HG02840 (cell line): ENCODE measurements around the gene APMAP.

Source experiments
- ATAC-seq: cut with Tn5 transposase; IDR thresholded peaks from one replicate; pipeline ENCODE4 v1.9.1; 2021; ENCODE audit warnings: mild to moderate bottlenecking, moderate library complexity, moderate number of reproducible peaks; ENCODE audit not compliant: unreplicated experiment, low FRiP score

Gene APMAP

DNA sequence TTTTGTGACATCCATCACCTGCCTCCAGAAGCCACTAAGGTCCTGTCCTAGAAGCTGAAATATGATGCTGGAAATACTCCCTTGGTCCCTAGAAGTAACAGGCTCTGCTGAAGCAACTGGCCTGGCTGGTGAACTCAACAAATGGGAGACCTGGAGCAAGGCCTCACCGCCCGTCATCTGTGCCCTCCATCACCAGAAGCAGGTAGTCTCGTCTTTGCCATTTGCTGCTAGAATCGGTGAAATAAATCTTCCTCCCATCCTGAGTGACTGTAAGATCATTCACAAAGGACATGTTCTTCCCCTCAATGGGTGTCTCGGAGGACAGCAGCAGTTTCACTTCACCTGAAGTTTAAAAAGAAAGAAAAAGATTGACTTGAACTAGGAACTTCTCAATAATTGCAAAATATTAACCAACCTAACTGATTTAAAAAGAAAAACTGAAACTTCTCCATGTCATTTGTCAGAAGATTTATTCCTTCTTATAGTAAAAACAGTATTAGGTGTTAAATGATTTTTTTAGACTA lies 22.5 kb downstream of the APMAP start:
- no peak for ATAC-seq

DNA sequence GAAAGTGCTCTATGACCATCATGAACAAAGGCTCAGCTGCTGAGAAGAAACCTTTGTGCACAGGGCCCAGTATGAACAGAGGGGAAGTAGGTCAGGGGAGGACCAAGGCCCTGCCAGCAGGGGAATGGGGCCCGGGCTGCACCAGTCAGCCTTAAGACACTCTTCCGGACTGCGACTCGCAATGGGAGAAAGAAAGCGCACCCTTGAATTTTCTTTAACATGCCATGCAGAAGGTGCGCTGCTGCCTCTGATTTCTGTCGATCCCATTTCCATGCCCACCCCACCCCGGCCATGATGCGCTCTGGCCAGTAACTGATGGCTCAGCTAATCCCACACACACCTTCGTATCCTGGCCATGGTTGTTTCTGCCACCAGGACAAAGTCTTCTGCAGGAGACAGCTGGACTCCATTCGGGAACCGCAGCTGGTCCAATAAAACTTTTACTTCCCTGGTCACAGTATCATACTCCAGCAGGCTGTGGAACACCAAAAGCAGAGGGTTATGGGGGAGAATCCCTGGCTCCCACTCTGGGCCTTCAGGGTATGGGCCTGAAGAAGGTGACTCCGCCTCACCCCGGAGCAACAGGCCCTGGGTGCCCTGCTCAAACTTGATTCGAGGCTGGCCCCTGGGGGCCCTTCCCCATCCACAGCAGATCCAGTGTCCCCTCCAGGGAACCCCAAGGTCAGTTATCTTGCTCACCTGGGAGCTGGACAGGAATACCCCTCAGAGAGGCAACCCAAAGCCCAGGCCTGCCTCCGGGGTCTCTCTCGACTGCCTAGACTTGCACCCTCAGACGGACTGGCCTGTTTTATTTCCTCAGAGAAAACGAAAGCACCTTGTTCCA lies 23.1 kb downstream of the APMAP start:
- no peak for ATAC-seq

DNA sequence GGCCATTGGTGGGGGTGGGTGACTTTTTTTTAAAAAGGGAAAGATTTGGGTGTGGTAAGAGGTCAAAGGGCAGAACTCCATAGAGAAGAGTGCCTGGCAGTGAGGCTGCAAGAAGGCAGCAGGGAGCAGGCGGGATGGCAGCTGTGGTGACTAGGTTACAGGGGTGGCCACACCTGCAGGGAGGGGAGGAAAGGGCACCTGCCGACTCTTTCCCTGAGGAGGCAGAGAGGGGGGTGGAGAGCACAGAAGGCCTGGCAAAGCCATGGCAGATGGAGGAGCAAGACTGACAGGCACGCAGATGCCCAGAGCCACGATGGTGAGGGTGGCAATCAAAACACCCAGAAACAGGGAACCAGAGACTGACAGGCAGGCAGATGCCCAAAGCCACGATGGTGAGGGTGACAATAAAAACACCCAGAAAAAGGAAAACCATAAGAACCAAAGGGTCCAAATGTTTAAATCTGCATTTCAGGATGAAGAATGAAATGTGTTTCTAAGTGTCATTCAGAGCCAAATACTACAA lies 24.2 kb downstream of the APMAP start:
- no peak for ATAC-seq

DNA sequence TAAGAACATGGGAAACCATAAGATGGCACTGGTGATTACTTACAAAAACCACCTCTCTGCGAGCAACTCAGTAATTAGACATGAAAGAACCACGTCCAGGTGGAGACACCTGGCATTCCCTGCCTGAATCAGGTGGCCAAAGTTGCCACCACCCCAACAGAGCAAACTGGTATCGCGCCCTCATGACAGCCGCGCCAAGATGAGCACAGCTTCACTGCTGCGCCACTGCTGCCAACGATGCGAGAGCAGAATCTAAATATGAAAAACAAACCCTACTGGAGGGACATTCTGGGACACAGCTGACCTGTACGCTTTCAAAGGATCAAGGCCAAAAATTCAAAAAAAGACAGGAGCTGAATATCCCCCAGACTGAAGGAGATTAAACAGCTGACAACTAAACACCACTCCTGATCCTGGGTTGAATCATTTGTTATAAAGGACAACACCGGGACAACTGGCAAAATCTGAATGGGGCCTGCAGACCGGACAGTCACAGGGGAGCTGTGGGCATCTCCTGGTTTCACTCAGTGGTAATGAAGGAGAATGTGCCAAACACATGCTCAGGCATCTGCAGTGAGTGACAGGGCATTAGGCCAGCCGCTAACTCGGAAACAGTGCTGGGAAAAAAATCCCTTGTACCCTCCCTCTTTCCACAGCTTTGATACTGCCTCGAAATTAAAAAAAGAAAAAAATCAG lies 26.1 kb downstream of the APMAP start:
- no peak for ATAC-seq

DNA sequence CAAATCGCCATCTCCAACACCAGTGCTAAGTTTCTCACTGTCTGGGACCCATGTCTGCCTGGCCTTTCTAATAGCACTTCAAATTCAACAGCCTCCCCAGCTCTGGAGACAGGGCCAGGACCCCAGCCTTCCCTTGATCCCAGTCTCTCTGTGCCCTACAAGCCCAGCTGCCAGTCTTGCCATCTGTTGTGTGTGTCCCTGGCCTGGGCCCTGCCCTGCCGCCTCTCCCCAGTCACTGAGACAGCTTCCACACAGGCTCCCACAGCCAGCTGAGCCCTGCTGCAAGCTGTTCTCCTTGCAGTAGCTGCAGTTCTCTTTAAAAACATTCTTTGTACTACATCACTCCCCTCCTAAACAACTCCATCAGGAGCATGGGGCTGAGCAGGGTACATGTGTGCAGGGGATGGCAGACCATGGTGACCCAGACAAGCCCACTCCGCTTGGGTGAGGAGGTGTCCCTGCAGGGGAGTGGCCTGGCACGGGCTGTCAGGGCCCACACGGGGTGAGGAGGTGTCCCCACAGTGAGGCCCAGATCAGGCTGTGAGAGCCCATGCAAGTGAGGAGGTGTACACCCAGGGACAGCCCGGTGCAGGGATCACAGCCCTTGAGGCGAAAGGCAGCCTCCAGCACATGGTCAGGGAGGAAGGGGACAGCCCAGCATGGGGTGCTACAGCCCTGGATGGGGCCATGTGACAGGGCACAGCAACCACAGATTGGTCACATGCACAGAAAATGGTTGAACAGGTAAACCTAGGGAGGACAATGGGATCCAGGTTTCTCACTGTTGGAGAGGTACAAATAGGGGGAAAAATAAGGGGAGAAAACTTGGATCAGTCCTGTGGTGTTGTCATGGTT lies 27.3 kb downstream of the APMAP start:
- no peak for ATAC-seq

DNA sequence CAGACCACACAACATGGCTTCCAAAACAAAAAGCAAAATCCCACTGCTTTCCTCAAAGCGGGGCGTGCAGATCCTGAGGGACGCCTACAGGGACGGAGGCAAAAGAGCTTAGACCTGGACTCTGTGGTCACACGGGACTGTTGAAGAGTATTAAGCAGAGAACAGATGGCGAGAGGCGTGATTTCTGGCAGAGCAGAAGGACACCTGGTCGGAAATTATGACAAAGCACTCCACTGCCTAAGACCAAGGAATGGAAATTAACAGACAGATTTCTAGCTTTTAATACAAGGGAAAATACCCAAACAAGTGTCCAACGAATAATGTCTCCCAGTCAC lies 28.1 kb downstream of the APMAP start:
- no peak for ATAC-seq

DNA sequence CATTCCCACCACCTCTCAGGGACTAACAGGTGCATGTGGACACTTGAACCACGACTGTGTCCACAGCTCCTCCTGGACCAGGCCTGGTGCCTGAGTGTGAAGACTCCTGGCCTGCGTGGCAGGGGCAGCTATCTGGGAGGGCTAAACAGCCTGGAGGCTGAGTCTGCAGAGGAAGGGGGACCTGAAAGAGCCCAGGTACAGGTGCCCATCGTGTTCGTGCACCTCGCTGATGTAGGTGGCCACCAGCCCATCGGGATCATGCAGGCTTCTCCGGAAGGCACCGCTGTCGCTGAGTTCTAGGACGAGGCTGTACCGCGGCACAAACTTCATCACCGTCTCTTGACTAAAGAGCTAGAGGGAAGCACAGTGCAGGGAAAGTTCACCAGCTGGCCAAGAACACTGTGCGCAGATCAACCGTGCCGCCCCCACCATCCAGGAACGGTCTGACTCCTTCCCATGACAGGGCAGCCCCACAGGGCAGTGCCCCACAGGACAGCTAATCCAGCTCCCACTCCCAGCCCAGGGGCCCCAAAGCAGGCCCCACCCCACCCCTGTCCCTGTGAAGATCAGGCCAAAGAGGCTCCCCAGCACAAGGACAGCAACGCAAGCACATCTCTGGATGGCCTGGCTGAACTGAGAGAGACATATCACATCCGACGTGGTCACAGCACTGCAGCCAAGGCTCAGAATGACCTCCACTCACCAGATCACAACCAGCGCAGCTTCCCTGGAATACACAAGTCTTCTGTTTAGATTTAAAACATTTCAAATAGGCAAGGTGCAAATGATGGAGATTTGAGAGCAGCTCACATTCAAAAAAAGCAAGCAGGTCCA lies 28.7 kb downstream of the APMAP start:
- no peak for ATAC-seq

DNA sequence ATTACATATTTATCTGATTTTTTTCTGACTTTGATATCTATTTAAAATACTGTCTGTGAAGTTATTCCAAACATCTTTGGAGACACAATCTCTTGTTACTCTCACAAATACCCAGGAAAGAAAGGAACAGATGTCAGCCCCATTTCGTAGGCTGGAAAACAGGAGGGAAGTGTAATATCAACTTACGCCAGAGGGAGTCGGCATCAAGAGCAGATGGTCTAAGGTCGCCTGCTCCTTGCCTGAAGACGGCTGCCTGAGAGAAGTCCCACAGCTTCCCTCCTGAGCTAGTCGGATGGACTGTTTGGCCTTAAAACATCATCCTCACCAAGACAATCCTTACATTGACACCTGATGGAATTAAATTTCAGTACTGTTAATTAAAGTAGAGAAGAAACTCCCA lies 30.0 kb downstream of the APMAP start:
- ATAC-seq, result no peak

DNA sequence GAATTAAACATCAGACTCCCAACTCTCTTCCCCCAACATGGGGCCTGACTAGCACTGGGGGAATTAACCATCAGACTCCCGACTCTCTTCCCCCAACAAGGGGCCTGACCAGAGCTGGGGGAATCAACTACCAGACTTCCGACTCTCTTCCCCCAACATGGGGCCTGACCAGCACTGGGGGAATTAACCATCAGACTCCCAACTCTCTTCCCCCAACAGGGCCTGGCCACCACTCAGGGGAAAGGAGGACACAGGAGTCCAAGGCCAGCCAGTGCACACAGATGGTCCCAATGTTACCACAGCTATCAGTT lies 30.4 kb downstream of the APMAP start:
- no peak for ATAC-seq

DNA sequence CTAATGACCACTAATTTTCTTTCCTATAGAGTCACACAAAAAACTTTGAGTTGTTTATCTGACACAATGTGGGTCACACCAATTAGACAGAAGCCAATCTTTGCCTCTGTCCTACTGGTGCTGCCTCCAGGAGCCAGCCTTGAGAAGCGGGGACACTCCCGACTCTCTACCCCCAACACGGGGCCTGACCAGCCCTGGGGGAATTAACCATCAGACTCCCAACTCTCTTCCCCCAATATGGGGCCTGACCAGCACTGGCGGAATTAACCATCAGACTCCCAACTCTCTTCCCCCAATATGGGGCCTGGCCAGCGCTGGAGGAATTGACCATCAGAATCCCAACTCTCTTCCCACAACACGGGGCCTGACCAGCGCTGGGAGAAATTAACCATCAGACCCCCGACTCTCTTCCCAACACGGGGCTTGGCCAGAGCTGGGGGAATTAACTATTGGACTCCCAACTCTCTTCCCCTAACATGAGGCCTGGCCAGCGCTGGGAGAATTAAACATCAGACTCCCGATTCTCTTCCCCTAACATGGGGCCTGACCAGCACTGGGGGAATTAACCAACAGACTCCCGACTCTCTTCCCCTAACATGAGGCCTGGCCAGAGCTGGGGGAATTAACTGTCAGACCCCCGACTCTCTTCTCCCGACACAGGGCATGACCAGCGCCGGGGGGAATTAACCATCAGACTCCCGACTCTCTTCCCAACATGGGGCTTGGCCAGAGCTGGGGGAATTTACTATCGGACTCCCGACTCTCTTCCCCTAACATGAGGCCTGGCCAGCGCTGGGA lies 31.0 kb downstream of the APMAP start:
- no peak for ATAC-seq

DNA sequence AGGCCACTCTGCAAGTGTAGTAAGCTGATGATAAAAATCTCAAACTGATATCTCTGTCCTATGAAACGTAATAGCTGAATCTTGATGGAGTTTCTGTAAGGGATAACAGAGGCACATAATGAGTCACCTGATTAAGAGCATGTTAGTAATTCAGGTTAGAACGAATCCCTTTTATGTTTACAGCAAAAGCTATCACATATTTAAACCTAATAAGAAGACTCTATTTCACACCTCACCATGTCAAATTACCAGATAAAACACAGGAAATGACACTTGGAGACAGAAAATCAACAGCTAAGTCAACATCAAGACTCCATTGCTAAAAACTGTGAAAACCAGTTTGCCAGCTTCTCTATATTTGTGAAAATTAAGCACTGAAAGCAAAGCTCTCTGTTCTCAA lies 31.7 kb downstream of the APMAP start:
- no peak for ATAC-seq

DNA sequence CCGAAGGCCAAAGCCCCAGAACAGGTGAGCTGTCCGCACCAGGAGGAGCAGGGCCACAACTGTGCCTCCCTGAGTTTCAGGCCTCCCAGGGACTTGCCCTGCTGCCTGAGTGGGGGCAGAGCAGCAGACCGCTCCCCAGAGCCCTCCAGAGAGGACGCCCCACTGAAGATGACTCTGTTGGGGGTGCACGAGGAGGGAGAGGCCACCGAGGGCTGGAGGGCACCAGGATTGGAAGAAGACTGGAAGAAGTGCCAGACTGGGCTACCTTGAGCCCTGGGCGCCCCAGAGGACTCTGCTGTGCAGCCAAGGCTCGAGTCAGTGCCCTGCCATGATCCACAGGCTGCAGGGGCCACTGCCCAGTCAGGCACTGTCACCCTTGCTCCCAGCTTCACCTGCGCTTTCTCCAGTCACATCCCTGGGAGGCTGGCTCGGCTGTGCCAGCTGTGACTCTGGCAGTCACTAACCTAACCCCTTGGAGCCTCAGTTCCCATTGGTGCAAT lies 32.2 kb downstream of the APMAP start:
- no peak for ATAC-seq

DNA sequence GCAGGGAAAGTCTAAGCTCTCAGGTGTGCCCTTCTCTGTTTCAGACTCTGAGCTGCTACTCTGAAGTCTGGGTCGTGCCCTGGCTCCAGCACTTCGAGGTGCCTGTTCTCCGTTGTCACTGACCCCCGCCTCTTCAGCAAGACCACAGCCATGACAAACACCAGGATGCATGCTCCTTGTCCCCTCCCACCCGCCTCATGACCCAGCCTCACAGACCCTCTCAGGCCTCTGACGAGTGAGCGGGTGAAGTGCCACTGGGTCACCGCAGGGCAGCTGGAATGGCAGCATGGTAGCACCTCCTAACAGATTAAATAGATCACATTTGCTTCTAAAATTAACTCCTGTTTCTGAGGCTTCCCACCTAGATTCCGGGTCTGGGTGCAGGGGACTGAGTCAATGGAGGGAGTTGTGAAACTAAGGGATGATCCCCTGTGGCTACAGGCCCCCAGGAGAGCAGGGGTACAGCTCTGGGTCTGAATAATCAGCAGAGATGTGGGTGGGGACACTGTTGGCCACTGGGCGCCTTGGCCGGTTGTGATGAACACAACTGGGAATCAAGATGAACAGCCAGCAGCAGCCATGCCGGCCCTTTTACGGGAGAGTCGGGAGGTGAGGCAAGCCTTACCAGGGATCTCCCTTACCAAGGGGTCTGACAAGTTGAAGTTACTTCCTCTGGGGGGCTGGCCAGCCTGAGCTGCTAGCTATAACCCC lies 32.8 kb downstream of the APMAP start:
- ATAC-seq, result no peak

DNA sequence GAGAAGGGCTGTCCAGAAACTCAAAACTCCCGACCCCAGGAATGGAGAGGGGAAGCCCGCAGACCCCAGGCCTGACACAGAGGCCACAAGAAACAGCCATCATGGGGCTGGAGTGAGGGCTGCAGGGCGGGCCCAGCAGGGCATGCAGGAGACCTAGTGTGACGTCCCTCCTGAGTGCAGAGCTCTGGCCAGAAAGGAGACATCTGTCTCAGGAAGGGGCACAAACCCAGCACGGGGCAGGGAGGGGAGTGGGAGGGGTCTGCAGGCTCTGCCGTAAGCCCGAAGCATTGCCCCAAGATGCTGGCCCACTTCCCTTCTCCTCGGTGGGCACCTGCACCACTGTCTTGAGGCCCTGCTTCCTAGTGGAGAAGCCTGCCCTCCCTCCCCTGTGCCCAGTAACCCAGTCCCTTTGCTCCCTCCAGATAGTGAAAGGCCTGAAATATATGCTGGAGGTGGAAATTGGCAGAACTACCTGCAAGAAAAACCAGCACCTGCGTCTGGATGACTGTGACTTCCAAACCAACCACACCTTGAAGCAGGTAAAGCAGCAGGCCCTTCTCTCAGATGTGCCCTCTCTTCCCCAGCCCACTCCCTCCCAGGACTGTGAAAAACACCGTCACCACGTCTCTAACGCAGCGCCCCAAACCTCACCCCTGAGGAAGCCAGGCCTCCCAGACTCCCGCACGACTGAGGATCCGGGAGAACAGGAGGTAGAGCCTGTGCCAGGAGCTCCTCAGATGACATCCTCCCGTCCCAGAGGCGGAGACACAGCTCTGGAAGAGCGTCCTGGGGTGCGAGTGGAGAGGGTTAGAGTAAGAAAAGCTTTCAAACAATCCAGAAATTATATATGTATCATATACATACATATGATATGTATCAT lies 33.8 kb downstream of the APMAP start:
- no peak for ATAC-seq

DNA sequence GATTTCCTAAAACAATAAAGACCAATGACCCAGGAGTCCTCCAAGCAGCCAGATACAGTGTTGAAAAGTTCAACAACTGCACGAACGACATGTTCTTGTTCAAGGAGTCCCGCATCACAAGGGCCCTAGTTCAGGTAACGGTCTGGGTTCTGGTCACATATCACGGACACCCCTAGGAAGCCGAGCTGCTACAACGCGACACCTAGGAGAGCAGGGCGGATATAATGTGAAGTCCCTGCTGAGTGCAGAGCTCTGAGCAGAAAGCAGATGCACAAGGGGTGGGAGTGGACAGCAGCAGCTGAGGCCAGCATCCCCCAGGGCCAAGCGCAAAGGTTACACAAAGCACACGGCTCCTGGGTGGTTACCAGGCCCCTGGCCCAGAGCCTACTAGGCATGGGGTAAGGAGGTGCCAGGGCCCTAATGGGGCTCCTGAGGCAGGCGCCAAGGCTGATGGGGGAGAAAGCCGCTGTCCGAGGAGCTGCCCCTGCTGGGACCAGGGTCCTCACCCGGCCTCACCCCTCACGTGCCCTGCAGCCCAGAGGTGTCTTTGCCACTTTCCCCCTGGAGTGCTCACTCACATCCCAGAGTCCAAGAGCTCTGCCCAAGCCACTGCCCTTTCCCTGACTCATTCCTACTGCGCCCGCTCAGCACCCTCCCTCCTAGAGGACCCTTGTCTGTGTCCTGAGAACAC lies 35.1 kb downstream of the APMAP start:
- ATAC-seq, result no peak

DNA sequence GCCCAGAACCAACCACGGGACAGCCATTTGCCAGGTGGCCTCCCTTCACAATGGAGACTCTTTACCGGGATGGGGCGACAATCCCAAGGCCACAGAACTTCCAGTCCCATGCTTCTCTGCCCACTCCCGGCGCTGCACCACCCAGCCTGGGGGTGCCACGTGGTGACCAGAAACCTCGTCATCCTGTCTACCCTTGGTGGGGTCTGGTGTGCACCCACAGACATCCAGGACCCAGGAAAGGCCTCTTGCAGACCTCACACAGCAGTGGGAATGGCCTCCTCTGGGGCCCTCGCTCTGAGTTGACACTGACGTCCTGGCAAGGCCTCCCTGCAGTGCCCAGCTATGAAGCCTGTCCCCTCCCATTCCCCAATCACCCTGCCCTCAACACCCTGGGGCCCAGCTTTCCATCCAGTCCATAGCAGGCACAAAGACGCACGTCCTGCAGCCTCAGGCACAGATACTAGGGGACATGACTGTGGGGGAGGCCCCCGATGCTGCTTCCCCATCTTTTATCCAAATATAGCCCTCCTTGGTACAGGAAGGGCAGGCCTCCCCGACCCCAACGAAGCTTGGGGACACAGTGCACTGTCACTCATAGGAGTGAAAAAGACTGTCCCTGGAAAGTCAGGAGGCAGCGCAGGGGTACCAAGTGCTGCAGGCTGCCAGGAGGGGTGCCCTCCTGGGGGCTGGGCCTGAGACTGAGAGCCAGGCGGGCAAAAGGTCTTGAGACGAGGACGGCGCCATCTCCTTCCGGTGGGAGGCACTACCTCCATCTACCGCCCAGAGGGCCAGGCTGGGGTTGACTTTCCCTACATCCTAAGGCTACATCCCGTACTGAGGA lies 36.3 kb downstream of the APMAP start:
- ATAC-seq, result no peak
